DND-41 (cell line): ENCODE results near the gene PLXNA4.

Source experiments
- ATAC-seq: fragments of 200-7000 bp; cut with Tn5 transposase; 3 replicates; pipeline ENCODE4 v1.9.1; 2021; ENCODE audit warnings: low read depth; ENCODE audit not compliant: insufficient read depth
- DNase-seq: peaks from one replicate; pipeline ENCODE4 v3.0.0-alpha.2; 2020
- H2AFZ ChIP-seq: 2 replicates; pipeline ENCODE4 v1.6.0; 2012; ENCODE audit warnings: low read depth, low read length
- H3K27ac ChIP-seq: 2 replicates; pipeline ENCODE4 v1.5.1; 2012; ENCODE audit warnings: low read length, inconsistent platforms
- H3K27me3 ChIP-seq: fragments of 200-600 bp; sonication (generic); 2 replicates; pipeline ENCODE4 v1.6.0; 2012; ENCODE audit warnings: low read length, mild to moderate bottlenecking, inconsistent platforms; ENCODE audit not compliant: insufficient read depth, poor library complexity
- H3K36me3 ChIP-seq: 2 replicates; pipeline ENCODE4 v1.5.1; 2012; ENCODE audit warnings: low read length, inconsistent platforms; ENCODE audit not compliant: insufficient read depth
- H3K4me1 ChIP-seq: 2 replicates; pipeline ENCODE4 v1.5.1; 2012; ENCODE audit warnings: mild to moderate bottlenecking, low read length; ENCODE audit not compliant: insufficient read depth
- H3K4me2 ChIP-seq: 2 replicates; pipeline ENCODE4 v1.6.0; 2012; ENCODE audit warnings: mild to moderate bottlenecking, moderate library complexity, low read length, inconsistent platforms; ENCODE audit not compliant: insufficient read depth
- H3K4me3 ChIP-seq, 2 experiments: fragments of 200-600 bp in 1 of 2; shearing (Covaris generic) in 1 of 2; 2 replicates each; pipeline ENCODE4 v1.5.1; 2012 to 2016; ENCODE audit warnings: inconsistent platforms in 2 of 2, low read length in 2 of 2, mild to moderate bottlenecking in 2 of 2, low read depth in 1 of 2, moderate library complexity in 1 of 2
- H3K79me2 ChIP-seq: 2 replicates; pipeline ENCODE4 v1.6.0; 2012; ENCODE audit warnings: low read length, inconsistent platforms; ENCODE audit not compliant: insufficient read depth
- H3K9ac ChIP-seq: 2 replicates; pipeline ENCODE4 v1.6.0; 2012; ENCODE audit warnings: low read depth, mild to moderate bottlenecking, inconsistent platforms, low read length, moderate library complexity
- H3K9me3 ChIP-seq: 2 replicates; pipeline ENCODE4 v1.5.1; 2012; ENCODE audit warnings: low read length, moderate library complexity, mild to moderate bottlenecking, inconsistent platforms; ENCODE audit not compliant: insufficient read depth, severe bottlenecking
- H4K20me1 ChIP-seq: 2 replicates; pipeline ENCODE4 v1.6.0; 2012; ENCODE audit warnings: low read length; ENCODE audit not compliant: insufficient read depth
- CTCF ChIP-seq: IDR thresholded peaks from 2 replicates; pipeline ENCODE4 v1.5.1; 2012; ENCODE audit warnings: borderline replicate concordance, low read length, moderate library complexity, mild to moderate bottlenecking; ENCODE audit not compliant: poor library complexity, severe bottlenecking; ENCODE audit errors: extremely low read depth
- EZH2 ChIP-seq: IDR thresholded peaks from 3 replicates; pipeline ENCODE4 v1.6.1; 2012; ENCODE audit warnings: borderline replicate concordance, low read depth, mild to moderate bottlenecking, moderate library complexity, low read length, inconsistent platforms; ENCODE audit not compliant: severe bottlenecking

PLXNA4 gene

GRCh38 chr7:132200141-132200540 lies 376.1 kb downstream of the PLXNA4 start:
- ATAC-seq (no peak), DNase-seq (no peak)
- Histone ChIP-seq H3K9ac (no peak overlapping the region), H3K4me2 (no peak overlapping the region), H3K79me2 (no peaks in the 10 kb centered on the region), H3K27ac (no peak overlapping the region), H4K20me1 (no peaks in the 10 kb centered on the region), H3K4me3 (no peak overlapping the region), H2AFZ (no peak overlapping the region), H3K4me1 (no peaks in the 10 kb centered on the region), H3K27me3 (no peaks in the 10 kb centered on the region), H3K36me3 (no peaks in the 10 kb centered on the region), H3K9me3 (no peaks in the 10 kb centered on the region)
- no peak for TF ChIP-seq EZH2
- no peak for TF ChIP-seq CTCF

GRCh38 chr7:132199626-132200025 lies 376.6 kb downstream of the PLXNA4 start:
- Histone ChIP-seq H3K4me3 (no peak overlapping the region), H3K4me2 (no peak overlapping the region), H3K79me2 (no peaks in the 10 kb centered on the region), H3K27ac (no peak overlapping the region), H3K9me3 (no peaks in the 10 kb centered on the region), H3K27me3 (no peaks in the 10 kb centered on the region), H3K4me1 (no peaks in the 10 kb centered on the region), H2AFZ (no peak overlapping the region), H3K9ac (no peak overlapping the region), H4K20me1 (no peaks in the 10 kb centered on the region), H3K36me3 (no peaks in the 10 kb centered on the region)
- ATAC-seq (no peak), DNase-seq (no peak)
- TF ChIP-seq CTCF (no peak), EZH2 (no peak)

DNA sequence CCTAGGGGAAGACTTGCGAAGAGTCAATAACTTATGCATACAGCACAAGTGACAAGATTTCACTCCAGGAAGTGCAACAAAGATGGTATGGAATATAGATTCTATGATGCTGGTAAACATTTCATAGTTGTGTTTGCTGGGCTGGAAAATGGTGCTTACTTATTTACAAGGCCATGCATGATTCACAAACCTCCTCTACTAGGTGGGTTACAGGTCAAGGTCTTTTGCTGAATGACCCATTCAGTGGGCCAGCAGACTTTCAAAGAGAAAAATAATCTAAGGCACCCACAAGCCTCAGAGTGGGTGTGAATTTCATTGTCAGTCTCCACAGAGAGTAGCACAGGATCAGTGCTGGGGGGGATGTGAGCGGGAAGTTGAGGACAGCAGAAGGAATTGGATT lies 378.5 kb downstream of the PLXNA4 start:
- Histone ChIP-seq H3K27ac (no peak overlapping the region), H3K9ac (no peak overlapping the region), H3K9me3 (no peaks in the 10 kb centered on the region), H3K4me2 (no peak overlapping the region), H3K27me3 (no peaks in the 10 kb centered on the region), H3K79me2 (no peaks in the 10 kb centered on the region), H3K4me1 (no peaks in the 10 kb centered on the region), H3K4me3 (no peak overlapping the region), H2AFZ (no peak overlapping the region), H4K20me1 (no peaks in the 10 kb centered on the region), H3K36me3 (no peaks in the 10 kb centered on the region)
- ATAC-seq (no peak), DNase-seq (no peak)
- TF ChIP-seq EZH2 (no peak), CTCF (no peak)

DNA sequence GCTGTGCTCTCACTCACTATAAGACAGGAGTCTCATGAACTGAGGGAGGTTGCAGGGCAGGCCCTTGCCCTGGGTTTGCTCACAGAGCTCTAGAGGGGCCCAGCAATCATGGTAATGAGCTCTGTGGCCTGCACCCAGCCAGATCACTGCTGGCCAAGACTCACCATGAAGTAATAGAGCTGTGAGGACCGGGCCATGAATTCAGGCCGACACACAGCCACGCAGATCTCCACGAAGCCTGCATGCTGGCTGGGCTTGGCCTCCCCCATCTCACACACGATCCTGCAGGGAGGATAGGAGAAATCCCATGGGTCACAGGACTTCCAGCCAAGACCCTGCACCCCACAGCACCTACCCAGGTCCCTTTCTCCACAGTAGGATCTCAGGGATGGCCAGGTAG lies 382.4 kb downstream of the PLXNA4 start:
- H4K20me1 ChIP-seq = no peaks in the 10 kb centered on the region
- H3K9ac ChIP-seq = no peak overlapping the region
- H3K4me2 ChIP-seq = no peak overlapping the region
- no peak for TF ChIP-seq CTCF
- TF ChIP-seq EZH2 = no peak
- H3K27me3 ChIP-seq = no peaks in the 10 kb centered on the region
- H3K79me2 ChIP-seq = no peaks in the 10 kb centered on the region
- H3K9me3 ChIP-seq = no peaks in the 10 kb centered on the region
- H3K4me3 ChIP-seq = no peak overlapping the region
- no peak for DNase-seq
- no peaks in the 10 kb centered on the region for H3K36me3 ChIP-seq
- H3K4me1 ChIP-seq = no peaks in the 10 kb centered on the region
- ATAC-seq = no peak
- H3K27ac ChIP-seq = no peak overlapping the region
- H2AFZ ChIP-seq = no peak overlapping the region
